Measurements from ENCODE around the gene GRIP2.

Gene GRIP2

DNA sequence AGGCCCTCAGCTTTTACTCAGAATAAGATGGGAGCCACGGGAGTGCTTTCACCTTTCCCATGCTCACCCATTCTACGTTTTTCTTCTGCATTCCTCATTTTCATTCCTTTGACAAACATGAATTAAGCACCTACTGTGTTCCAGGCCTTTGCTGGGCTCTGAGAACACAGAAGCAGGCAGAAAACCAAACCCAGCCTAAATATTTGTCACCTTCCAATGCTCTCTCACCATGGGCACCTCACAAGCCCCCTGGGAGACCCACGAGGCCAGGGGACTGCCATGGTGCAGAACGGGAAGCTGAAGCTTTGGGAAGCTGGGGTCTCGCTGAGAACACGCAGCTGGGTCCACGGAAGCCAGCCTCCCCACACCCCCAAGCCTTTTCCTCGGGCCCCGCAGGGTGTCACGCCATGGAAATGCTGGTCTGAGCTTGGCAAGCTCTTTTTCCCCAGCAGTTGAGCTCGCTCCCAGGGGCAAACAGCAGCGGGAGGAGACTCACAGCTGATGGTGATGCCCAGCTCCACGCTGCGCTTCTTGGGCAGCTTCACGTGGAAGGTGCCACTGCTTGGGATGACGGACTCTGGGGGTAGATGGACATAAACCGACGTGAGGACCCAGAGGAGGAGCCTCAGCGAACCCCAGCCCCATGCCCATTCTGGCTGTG lies 27.7 kb downstream of the GRIP2 start:
- DNase-seq (ENCODE audit: low read depth, low spot score): no peak
- no peak overlapping the region for H3K4me3 ChIP-seq (ENCODE audit: low read length)

- no peak for DNase-seq (ENCODE audit: low read depth, low spot score)
- H3K4me3 ChIP-seq (ENCODE audit: low read length): no peak overlapping the region
Measured at GRCh38 chr3:14511623-14512280, 28.4 kb downstream of the GRIP2 start.

DNA sequence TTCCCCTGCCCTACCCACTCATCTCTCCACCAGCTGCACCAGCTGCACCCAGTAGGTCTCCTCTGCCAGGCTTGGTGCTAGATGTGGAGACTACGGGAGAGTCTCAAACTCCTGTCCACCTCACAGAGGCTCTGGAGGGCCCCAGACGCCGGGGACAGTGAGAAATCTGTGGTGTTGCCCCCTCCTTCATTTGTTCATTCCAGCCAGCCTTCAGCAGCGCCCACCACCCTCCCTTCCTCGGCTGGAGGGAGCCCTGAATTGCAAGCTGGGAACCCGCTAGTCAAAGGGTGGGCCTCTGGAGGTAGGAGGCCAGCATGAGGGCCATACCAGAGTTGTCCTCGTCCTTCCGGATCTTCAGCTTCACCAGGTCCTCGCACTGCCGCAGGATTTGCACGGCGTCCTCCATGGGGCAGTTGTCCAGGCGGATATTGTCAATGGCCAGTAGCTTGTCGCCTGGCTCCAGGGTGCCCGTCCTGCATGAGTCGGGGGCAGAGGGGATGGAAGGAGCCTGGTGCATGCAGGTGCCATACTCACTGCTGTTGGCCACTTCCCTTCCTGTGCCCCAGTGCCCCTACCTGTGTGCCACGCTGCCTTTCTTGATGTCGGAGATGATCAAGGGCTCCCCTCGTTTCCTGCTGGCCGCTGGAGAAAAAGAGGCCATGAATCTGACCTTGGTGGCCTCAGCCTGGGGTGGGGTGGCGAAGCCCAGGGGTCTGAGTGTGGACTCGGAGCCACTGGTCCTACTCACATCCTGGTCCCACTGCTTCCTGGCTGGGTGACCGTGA lies 29.1 kb downstream of the GRIP2 start:
- H3K4me3 ChIP-seq (ENCODE audit: low read length): no peak overlapping the region
- DNase-seq (ENCODE audit: low read depth, low spot score): no peak

- no peak for DNase-seq (ENCODE audit: low read depth, low spot score)
- H3K4me3 ChIP-seq (ENCODE audit: low read length): no peak overlapping the region
Measured at GRCh38 chr3:14509796-14510100, 30.4 kb downstream of the GRIP2 start.

- H3K4me3 ChIP-seq (ENCODE audit: low read length): no peak overlapping the region
- peak; percentile 26 for DNase-seq (ENCODE audit: low read depth, low spot score)
Measured at GRCh38 chr3:14508966-14509795, 31.0 kb downstream of the GRIP2 start.

DNA sequence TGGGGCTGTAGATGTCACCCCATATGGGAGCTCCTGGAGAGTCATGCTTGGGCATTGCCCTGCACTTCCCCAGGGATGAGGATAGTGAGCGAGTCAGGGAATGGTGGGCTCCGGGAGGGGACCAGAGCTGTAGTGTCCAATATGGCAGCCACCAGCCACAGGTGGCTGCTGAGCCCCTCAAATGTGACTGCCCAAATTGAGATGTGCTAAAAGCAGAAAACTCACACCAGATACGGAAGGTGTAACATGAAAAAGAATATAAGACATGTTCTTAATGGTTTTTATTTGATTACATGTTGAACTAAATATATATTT lies 31.7 kb downstream of the GRIP2 start:
- no peak for DNase-seq (ENCODE audit: low read depth, low spot score)
- H3K4me3 ChIP-seq (ENCODE audit: low read length): no peak overlapping the region

DNA sequence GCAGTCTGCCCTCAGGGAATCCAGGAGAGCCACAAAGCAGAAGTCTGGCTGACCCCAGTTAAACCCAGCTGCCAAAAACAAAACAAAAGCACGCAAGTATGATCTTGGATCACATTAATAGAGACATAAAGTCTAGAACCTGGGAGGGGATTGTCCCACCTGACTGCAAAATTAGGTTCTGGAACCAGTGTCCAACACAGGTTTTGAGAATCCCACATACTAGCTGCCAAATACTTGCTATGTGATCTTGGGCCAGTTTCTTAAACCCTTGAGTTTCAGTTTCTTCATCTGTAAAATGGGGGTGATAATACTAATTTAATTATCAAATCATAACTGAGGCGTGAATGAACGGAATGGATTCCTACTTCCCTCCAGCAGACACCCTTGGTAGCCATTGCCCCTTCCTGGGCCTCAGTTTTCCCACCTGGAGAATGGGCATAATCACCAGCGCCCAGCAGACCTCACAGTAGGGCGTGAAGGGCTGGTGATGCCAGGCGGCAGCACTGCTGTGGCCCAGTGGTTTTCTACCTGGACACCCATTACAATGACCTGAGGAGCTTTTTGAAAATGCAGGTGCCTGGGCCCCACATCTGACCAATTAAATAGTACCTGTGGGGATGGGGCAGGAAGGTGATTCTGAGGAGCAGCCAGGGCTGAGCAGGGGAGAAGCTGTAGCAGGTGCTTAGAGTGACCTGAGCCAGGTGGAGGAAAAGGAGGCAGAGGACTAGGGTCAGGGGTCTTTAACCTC lies 32.2 kb downstream of the GRIP2 start:
- no peak overlapping the region for H3K4me3 ChIP-seq (ENCODE audit: low read length)
- DNase-seq (ENCODE audit: low read depth, low spot score): no peak

GRCh38 chr3:14507305-14507741 lies 32.8 kb downstream of the GRIP2 start:
- DNase-seq (ENCODE audit: low read depth, low spot score): no peak
- H3K4me3 ChIP-seq (ENCODE audit: low read length): no peak overlapping the region

DNA sequence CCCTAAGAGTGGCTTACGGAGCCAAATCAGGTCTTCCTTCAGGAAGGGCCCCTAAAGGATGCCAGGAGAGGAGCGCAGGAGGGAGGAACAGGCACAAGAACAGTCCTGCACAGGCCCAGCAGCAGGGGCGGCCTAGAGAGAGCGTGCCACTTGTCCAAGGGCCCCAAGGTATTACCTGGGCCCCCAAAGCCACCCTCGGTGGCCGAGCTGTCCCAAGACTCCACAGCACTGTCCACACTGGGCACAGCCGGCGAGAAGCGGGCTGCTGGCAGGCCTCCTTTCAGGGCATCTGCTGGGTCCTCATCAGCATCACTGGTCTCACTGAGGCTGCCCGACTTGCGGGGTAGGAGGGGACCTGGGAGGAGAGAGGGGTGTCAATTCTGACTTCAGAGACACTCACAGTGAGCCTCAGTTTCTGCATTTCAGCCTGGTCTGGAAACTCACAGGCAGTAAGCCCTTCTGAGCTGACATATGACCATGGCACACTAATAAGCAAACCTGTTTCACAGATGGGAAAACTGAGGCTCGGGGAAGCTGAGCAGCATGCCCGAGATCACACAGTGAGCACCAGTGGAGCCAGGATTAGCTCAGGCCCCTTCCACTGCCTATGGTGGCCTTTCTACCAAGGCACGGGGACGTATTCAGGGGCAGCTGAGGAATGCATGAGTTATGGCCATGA lies 33.4 kb downstream of the GRIP2 start:
- no peak for DNase-seq (ENCODE audit: low read depth, low spot score)
- H3K4me3 ChIP-seq (ENCODE audit: low read length): no peak overlapping the region

- no peak overlapping the region for H3K4me3 ChIP-seq (ENCODE audit: low read length)
- DNase-seq (ENCODE audit: low read depth, low spot score): no peak
Measured at GRCh38 chr3:14505803-14506500, 34.2 kb downstream of the GRIP2 start.

DNA sequence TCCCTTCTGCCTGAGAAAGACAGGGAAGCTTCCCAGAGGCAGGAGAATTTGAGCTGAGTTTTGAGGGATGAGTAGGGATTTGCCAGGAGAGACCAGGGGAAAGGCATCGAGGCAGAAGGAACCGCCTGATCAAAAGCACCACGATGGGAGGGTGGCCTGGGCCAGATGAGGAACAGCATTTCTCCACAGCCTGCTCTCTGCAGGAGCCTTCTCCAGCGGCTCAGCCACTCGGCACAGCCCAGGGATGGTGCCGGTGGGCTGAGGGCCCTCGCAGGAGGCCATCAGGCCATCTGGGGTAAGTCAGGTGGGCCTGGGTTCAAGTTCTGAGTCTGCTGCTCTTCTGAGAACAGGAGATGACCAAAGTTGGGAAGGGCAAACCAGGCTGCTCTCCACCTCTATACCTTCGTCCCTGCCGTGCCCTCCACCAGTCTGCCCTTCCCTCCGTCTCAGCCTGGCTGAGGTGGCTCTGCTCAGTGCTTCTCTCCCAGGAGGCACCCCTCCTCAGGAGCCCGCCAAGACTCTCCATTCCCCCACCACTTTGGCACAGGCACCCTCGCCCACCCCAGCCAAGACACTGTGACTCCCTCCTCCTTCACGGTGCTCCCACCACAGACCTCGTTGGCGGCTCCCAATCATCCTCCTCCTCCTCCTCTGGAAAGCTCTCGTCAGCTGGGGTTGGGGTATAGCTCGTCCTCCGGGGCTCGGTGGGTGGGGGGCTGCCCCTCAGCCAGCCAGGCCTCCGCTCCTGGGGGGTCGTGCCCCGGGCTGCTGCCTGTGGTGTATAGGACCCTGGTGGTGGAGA lies 34.9 kb downstream of the GRIP2 start:
- no peak overlapping the region for H3K4me3 ChIP-seq (ENCODE audit: low read length)
- no peak for DNase-seq (ENCODE audit: low read depth, low spot score)

- DNase-seq (ENCODE audit: low read depth, low spot score): no peak
- no peak overlapping the region for H3K4me3 ChIP-seq (ENCODE audit: low read length)
Measured at GRCh38 chr3:14503706-14504065, 36.5 kb downstream of the GRIP2 start.

- H3K4me3 ChIP-seq (ENCODE audit: low read length): no peak overlapping the region
- DNase-seq (ENCODE audit: low read depth, low spot score): no peak
Measured at GRCh38 chr3:14503033-14503705, 37.0 kb downstream of the GRIP2 start.

- no peak overlapping the region for H3K4me3 ChIP-seq (ENCODE audit: low read length)
- no peak for DNase-seq (ENCODE audit: low read depth, low spot score)
Measured at GRCh38 chr3:14502472-14502871, 37.7 kb downstream of the GRIP2 start.

DNA sequence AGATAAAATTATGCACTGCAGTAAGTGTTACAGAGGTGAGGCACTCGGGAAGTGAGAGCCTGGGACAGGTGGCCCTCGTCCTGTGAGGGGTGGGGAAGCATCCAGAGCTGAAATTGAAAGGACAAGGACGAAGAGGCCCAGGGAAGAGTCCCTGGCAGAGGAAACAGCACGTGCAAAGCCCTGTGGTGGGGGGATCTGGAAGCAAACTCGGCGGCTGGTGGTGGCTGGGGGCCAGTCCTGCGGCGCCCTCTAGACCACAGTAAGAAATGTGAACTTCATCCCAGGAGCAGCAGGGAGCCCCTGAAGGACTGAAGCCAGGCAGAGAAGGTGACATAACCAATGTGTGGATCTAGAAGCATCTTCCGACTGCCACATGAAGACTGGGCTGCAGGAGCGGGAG lies 42.8 kb downstream of the GRIP2 start:
- no peak for DNase-seq (ENCODE audit: low read depth, low spot score)
- no peak overlapping the region for H3K4me3 ChIP-seq (ENCODE audit: low read length)

DNA sequence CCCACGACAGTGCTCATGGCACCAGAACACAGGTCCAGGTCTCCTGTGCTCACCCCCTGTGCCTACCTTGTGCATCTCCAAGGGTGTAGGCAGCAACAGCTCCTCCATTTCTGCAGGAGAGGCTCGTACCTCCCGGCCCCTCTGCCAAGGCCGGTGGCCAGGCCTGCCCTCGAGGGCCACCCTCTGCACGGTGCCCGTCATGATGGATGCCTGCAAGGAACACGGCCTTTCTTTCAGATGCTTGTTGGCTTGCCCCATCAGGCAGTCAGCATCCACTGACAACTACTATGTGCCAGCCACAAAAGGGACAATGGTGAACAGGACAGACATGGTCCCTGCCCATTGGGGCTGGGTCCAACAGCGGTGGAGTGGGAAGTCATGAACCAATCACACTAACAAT lies 43.8 kb downstream of the GRIP2 start:
- no peak overlapping the region for H3K4me3 ChIP-seq (ENCODE audit: low read length)
- no peak for DNase-seq (ENCODE audit: low read depth, low spot score)

- H3K4me3 ChIP-seq (ENCODE audit: low read length): no peak overlapping the region
- no peak for DNase-seq (ENCODE audit: low read depth, low spot score)
Measured at GRCh38 chr3:14494973-14495300, 45.2 kb downstream of the GRIP2 start.
